ENCODE data around the gene BCAT1.

Gene BCAT1

DNA sequence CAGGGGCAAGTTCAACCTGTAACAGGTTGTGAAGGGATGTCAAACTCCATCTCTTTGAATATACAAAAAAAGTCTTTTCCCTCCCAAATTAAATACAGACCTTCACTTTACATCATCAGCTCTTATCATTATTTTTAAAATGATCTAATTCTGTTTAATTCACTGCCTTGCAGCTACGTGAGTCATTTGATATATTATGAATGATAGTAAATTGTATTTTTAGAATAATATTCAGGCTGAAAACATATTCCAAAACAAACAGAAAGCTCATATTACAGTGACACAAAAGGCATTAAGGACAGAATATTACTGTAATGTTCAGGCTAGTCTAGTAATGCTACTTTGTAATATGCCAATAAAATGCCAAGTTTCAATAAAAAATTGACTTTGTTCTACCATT is 53.3 kb downstream of the BCAT1 start:
- Histone ChIP-seq H3K4me1 (ENCODE audit: control insufficient read depth in 1 of 2, insufficient read depth in 1 of 2, low read depth in 1 of 2, low read length in 1 of 2) (peaks cover 22 to 26% of the 10 kb centered on the region in 2 experiments), H3K4me3 (ENCODE audit: low read depth in 1 of 2, low read length in 1 of 2) (no peak overlapping the region), H3K27ac (no peak overlapping the region)

DNA sequence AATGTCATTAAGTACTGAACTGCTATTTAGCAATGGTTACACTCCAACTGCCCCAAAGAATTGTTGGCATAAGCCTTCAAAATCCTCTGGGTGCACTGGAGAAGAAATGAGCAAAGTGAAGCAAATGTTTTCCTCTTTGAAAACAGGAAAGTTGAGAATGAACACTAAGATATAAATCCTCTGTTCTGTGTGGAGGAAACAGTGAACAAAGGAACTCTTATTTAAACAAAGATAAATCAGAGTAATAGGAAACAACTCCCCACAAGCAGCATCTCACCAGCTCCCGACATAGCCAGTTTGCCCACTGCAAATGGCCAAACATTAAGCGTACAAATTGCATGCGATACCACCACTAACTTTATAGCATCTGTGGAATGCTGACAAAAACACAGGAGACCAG is 54.0 kb downstream of the BCAT1 start:
- Histone ChIP-seq H3K27me3 (no peaks in the 10 kb centered on the region), H3K36me3 (no peaks in the 10 kb centered on the region), H3K4me1 (ENCODE audit: control insufficient read depth in 1 of 2, insufficient read depth in 1 of 2, low read depth in 1 of 2, low read length in 1 of 2) (peaks cover 15 to 19% of the 10 kb centered on the region in 2 experiments), H3K9me3 (no peaks in the 10 kb centered on the region), H3K27ac (no peak overlapping the region), H3K4me3 (ENCODE audit: low read depth in 1 of 2, low read length in 1 of 2) (no peak overlapping the region)
- TF ChIP-seq, protein P1, sequence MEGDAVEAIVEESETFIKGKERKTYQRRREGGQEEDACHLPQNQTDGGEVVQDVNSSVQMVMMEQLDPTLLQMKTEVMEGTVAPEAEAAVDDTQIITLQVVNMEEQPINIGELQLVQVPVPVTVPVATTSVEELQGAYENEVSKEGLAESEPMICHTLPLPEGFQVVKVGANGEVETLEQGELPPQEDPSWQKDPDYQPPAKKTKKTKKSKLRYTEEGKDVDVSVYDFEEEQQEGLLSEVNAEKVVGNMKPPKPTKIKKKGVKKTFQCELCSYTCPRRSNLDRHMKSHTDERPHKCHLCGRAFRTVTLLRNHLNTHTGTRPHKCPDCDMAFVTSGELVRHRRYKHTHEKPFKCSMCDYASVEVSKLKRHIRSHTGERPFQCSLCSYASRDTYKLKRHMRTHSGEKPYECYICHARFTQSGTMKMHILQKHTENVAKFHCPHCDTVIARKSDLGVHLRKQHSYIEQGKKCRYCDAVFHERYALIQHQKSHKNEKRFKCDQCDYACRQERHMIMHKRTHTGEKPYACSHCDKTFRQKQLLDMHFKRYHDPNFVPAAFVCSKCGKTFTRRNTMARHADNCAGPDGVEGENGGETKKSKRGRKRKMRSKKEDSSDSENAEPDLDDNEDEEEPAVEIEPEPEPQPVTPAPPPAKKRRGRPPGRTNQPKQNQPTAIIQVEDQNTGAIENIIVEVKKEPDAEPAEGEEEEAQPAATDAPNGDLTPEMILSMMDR (IDR thresholded peaks at IDR 0.05): no peak

More for the DNA sequence above, 53.3 kb downstream of the BCAT1 start:
- no peaks in the 10 kb centered on the region for H3K36me3 ChIP-seq
- TF ChIP-seq, protein P1 (IDR thresholded peaks at IDR 0.05): no peak
- H3K27me3 ChIP-seq: no peaks in the 10 kb centered on the region
- no peaks in the 10 kb centered on the region for H3K9me3 ChIP-seq

DNA sequence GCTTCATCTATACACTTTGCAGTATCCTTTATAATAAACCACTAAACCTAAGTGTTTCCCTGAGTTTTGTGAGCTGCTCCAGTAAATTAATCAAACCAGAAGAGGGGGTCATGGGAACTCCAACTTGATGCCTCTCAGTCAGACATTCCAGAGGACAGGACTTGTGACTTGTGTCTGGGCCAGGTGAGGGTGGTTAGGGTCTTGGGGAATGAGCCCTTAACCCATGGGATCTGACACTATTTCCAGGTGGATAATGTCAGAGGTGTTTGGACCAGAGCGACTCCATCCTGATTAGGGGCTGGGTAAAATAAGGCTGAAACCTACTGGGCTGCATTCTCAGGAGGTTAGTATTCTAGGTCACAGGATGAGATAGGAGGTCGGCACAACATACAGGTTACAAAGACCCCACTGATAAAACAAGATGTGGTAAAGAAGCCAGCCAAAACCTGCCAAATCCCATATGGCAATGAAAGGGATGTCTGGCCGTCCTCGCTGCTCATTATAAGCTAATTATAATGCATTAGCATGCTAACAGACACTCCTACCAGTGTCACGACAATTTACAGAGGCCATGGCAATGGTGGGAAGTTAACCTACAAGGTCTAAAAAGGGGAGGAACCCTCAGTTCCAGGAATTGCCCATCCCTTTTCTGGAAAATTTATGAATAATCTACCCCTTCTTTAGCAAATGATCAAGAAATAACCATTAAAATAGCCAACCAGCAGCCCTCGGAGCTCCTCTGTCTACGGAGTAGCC is 58.7 kb downstream of the BCAT1 start:
- TF ChIP-seq, protein P1 (IDR thresholded peaks at IDR 0.05): no peak

DNA sequence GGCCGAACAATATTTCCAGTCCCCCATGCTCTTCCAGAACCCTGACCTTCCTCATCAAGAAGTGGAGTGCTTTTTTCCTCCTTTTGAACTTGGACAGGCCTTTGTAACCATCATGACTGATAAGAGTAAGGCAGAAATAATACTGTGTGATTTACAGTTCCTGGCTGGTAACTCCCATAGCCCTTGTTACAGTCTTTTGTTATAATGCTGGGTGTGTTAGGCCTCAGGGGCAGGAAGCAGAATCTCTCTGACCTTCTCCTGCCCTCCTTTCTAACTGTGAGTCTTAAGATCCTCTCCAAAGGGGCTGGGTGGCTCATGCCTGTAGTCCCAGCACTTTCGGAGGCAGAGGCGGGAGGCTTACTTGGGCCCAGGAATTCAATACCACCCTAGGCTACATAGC is 59.5 kb downstream of the BCAT1 start:
- Histone ChIP-seq H3K36me3 (no peaks in the 10 kb centered on the region), H3K4me3 (ENCODE audit: low read depth in 1 of 2, low read length in 1 of 2) (no peak overlapping the region), H3K9me3 (no peaks in the 10 kb centered on the region), H3K4me1 (ENCODE audit: control insufficient read depth in 1 of 2, insufficient read depth in 1 of 2, low read depth in 1 of 2, low read length in 1 of 2) (no peaks in the 10 kb centered on the region), H3K27ac (no peak overlapping the region), H3K27me3 (no peaks in the 10 kb centered on the region)
- TF ChIP-seq, protein P1 (IDR thresholded peaks at IDR 0.05): no peak

More for the DNA sequence above, 58.7 kb downstream of the BCAT1 start:
- Histone ChIP-seq H3K36me3 (no peaks in the 10 kb centered on the region), H3K9me3 (no peaks in the 10 kb centered on the region), H3K4me3 (ENCODE audit: low read depth in 1 of 2, low read length in 1 of 2) (no peak overlapping the region), H3K27me3 (no peaks in the 10 kb centered on the region), H3K27ac (no peak overlapping the region), H3K4me1 (ENCODE audit: control insufficient read depth in 1 of 2, insufficient read depth in 1 of 2, low read depth in 1 of 2, low read length in 1 of 2) (no peaks in the 10 kb centered on the region)

DNA sequence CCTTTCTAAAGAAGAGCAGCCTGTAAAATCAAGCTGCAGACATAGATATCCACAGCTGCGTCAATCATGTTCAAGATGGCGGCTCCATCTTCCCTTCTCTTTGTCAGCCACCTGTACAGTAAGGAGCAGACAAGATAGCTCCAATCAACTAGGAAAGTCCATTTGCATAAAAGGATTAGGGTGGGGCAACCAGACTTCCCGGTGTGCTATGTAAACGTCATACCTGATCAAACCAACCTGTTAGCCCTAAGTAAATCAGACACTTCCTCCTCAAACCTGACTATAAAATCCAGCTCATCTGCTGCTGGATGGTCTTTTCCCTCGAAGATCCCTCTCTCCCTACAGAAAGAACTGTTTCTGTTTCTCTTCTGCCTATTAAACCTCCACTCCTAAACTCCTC is 60.1 kb downstream of the BCAT1 start:
- TF ChIP-seq, protein P1 (IDR thresholded peaks at IDR 0.05): no peak
- Histone ChIP-seq H3K4me1 (ENCODE audit: control insufficient read depth in 1 of 2, insufficient read depth in 1 of 2, low read depth in 1 of 2, low read length in 1 of 2) (no peaks in the 10 kb centered on the region), H3K4me3 (ENCODE audit: low read depth in 1 of 2, low read length in 1 of 2) (no peak overlapping the region), H3K36me3 (no peaks in the 10 kb centered on the region), H3K27ac (no peak overlapping the region), H3K27me3 (no peaks in the 10 kb centered on the region), H3K9me3 (no peaks in the 10 kb centered on the region)

All from neutrophil (primary cell).